Measurements from ENCODE around the gene MAPKAPK5. TPM values are rescaled to one million over a fixed set of nuclear protein-coding genes. Genes with fewer than 3 reads are reported as not detected.

The MAPKAPK5 gene
- total RNA-seq, 1 donor from 2014 or later: 30.1 TPM

- Mint-ChIP-seq H3K27me3 (ENCODE audit: low read depth) (no peaks in the 10 kb centered on the region), H3K4me1 (ENCODE audit: low read depth) (no peaks in the 10 kb centered on the region), H3K27ac (ENCODE audit: unreplicated experiment) (no peak overlapping the region), H3K36me3 (ENCODE audit: low read depth) (peaks cover 1% of the 10 kb centered on the region), H3K4me3 (ENCODE audit: unreplicated experiment) (no peak overlapping the region), H3K9me3 (ENCODE audit: low read depth) (no peaks in the 10 kb centered on the region)
- TF ChIP-seq CTCF (IDR thresholded peaks at IDR 0.05): no peak
- no peak for DNase-seq (ENCODE audit: low spot score)
These were observed 85.3 kb downstream of the MAPKAPK5 start for GRCh38 chr12:111927346-111927745.

DNA sequence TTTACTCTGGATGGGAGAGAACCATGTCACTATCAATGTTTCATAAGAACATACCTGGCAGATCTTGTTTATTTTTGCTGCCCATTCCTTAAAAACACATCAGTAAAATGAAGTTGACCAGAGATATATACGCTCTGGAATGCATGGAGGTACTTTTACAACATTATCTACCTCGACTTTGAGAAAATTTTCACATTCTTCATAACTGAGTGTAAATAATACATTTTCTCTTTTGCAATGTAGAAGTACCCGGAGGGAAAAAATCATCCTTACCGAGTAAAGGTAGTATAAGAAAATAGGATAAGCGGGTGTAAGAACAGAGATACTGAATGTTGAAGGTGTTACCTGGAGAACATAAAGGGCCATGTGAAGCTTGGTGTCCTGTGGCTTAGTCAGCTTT is 90.2 kb downstream of the MAPKAPK5 start:
- Mint-ChIP-seq H3K27ac (ENCODE audit: unreplicated experiment) (no peak overlapping the region), H3K9me3 (ENCODE audit: low read depth) (no peaks in the 10 kb centered on the region), H3K27me3 (ENCODE audit: low read depth) (no peaks in the 10 kb centered on the region), H3K36me3 (ENCODE audit: low read depth) (peaks cover 1% of the 10 kb centered on the region), H3K4me1 (ENCODE audit: low read depth) (peaks cover 9% of the 10 kb centered on the region), H3K4me3 (ENCODE audit: unreplicated experiment) (no peak overlapping the region)
- DNase-seq (ENCODE audit: low spot score): no peak
- no peak for TF ChIP-seq CTCF (IDR thresholded peaks at IDR 0.05)

DNA sequence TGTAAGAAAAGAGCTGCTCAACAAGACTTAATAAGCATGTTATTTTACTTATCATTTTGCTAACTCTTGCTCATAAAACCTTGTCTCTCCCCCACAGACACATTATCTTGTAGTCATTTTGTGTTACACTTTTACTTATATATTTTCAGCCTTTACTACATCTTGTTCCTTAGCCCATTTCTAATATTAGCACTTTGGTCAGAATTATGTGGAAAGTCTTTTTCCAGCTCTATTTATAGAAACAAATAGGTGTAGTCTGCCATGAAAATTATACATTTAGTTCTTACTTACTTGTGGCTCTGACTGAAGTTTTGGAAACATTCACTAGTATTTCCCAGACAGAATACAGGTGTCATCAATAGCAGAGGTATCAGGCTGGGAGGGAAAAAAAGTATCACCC is 94.8 kb downstream of the MAPKAPK5 start:
- Mint-ChIP-seq H3K27ac (ENCODE audit: unreplicated experiment) (peak overlapping the region; percentile 87), H3K4me1 (ENCODE audit: low read depth) (peaks cover 19% of the 10 kb centered on the region), H3K9me3 (ENCODE audit: low read depth) (no peaks in the 10 kb centered on the region), H3K36me3 (ENCODE audit: low read depth) (no peaks in the 10 kb centered on the region), H3K4me3 (ENCODE audit: unreplicated experiment) (no peak overlapping the region), H3K27me3 (ENCODE audit: low read depth) (no peaks in the 10 kb centered on the region)
- no peak for TF ChIP-seq CTCF (IDR thresholded peaks at IDR 0.05)
- DNase-seq (ENCODE audit: low spot score): no peak

- Mint-ChIP-seq H3K27me3 (ENCODE audit: low read depth) (no peaks in the 10 kb centered on the region), H3K4me3 (ENCODE audit: unreplicated experiment) (no peak overlapping the region), H3K9me3 (ENCODE audit: low read depth) (no peaks in the 10 kb centered on the region), H3K4me1 (ENCODE audit: low read depth) (peaks cover 19% of the 10 kb centered on the region), H3K27ac (ENCODE audit: unreplicated experiment) (peak overlapping the region; percentile 87), H3K36me3 (ENCODE audit: low read depth) (no peaks in the 10 kb centered on the region)
- TF ChIP-seq CTCF (IDR thresholded peaks at IDR 0.05): no peak
- DNase-seq (ENCODE audit: low spot score): no peak
These were observed 95.4 kb downstream of the MAPKAPK5 start for GRCh38 chr12:111937429-111937828.

DNA sequence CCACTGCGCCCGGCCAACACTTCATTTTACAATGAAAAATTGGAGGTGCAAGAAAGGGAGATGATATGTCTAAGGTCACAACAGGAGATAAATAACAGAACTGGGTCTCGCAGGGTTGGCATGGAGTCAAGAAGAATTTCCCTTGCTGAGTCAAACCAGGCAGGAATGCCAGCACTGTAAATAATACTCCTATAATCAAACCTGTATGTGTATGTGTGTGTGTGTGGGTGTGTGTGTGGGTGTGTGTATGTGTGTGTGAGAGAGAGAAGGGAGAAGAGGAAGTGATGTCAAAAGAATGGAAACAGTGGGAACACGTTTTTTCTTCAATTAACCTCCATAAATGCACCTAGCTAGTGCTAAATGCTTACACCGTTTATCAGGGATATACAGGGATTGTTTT is 100.5 kb downstream of the MAPKAPK5 start:
- TF ChIP-seq CTCF (IDR thresholded peaks at IDR 0.05): no peak
- no peak overlapping the region for H3K4me3 Mint-ChIP-seq (ENCODE audit: unreplicated experiment)
- no peaks in the 10 kb centered on the region for H3K9me3 Mint-ChIP-seq (ENCODE audit: low read depth)
- peaks cover 10% of the 10 kb centered on the region for H3K4me1 Mint-ChIP-seq (ENCODE audit: low read depth)
- no peak overlapping the region for H3K27ac Mint-ChIP-seq (ENCODE audit: unreplicated experiment)
- no peak for DNase-seq (ENCODE audit: low spot score)
- H3K27me3 Mint-ChIP-seq (ENCODE audit: low read depth): no peaks in the 10 kb centered on the region
- H3K36me3 Mint-ChIP-seq (ENCODE audit: low read depth): no peaks in the 10 kb centered on the region
